ENCODE measurements around the gene PCLO.

GRCh38 chr7:83190659-83191389, 28.1 kb upstream of the PCLO start:
- no peak for TF ChIP-seq CTCF (conservative IDR thresholded peaks at IDR 0.05; ENCODE audit: low read depth, low read length)
- no peak for TF ChIP-seq RAD21 (IDR thresholded peaks at IDR 0.05; ENCODE audit: low read length)
- TF ChIP-seq USF2 (IDR thresholded peaks at IDR 0.05; ENCODE audit: low read depth, low read length), result no peak
- no peak for TF ChIP-seq POLR2A (IDR thresholded peaks at IDR 0.05; ENCODE audit: low read depth, low read length)
- TF ChIP-seq FOS (IDR thresholded peaks at IDR 0.05; ENCODE audit: low read depth, low read length), result no peak
- TF ChIP-seq, protein P1, sequence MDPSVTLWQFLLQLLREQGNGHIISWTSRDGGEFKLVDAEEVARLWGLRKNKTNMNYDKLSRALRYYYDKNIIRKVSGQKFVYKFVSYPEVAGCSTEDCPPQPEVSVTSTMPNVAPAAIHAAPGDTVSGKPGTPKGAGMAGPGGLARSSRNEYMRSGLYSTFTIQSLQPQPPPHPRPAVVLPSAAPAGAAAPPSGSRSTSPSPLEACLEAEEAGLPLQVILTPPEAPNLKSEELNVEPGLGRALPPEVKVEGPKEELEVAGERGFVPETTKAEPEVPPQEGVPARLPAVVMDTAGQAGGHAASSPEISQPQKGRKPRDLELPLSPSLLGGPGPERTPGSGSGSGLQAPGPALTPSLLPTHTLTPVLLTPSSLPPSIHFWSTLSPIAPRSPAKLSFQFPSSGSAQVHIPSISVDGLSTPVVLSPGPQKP (IDR thresholded peaks at IDR 0.05; ENCODE audit: borderline replicate concordance, low read depth, low read length), result no peak
- TF ChIP-seq MXI1 (IDR thresholded peaks at IDR 0.05; ENCODE audit: borderline replicate concordance, low read depth, low read length), result no peak
- TF ChIP-seq CEBPB (IDR thresholded peaks at IDR 0.05; ENCODE audit: low read depth, low read length), result no peak
- no peak for TF ChIP-seq BHLHE40 (IDR thresholded peaks at IDR 0.05; ENCODE audit: low read depth, low read length)
- no peak for TF ChIP-seq SMC3 (IDR thresholded peaks at IDR 0.05; ENCODE audit: low read depth, low read length)
- no peak for TF ChIP-seq CHD1 (IDR thresholded peaks at IDR 0.05; ENCODE audit: low read depth, low read length)
- TF ChIP-seq MAFK (IDR thresholded peaks at IDR 0.05; ENCODE audit: low read depth, low read length), result peak; percentile 86
